Neuronal stem cell (in vitro differentiated cells): ENCODE data around the gene MALL. TPM values are rescaled to one million over a fixed set of nuclear protein-coding genes. Genes with fewer than 3 reads are reported as not detected.
"Not testable (repeated sequence)": the region's sequence is repeated elsewhere in the genome, so short reads cannot be mapped to it uniquely, and the experiment has no call there.

Source experiments
- DNase-seq: peaks from one replicate; pipeline ENCODE4 v3.0.0-alpha.2; 2013; ENCODE audit warnings: low spot score
- H2AFZ ChIP-seq: one replicate; pipeline ENCODE4 v1.6.1; 2013; ENCODE audit warnings: mild to moderate bottlenecking, low read length, inconsistent platforms
- H2AK5ac ChIP-seq: 2 replicates; pipeline ENCODE4 v1.6.1; 2013; ENCODE audit warnings: low read depth, mild to moderate bottlenecking, inconsistent platforms, low read length, moderate library complexity, mixed read lengths
- H2BK120ac ChIP-seq: 2 replicates; pipeline ENCODE4 v1.6.1; 2013; ENCODE audit warnings: low read depth, mild to moderate bottlenecking, inconsistent platforms, low read length, moderate library complexity, mixed read lengths
- H2BK12ac ChIP-seq: one replicate; pipeline ENCODE4 v1.6.1; 2013; ENCODE audit warnings: low read length, inconsistent platforms
- H2BK15ac ChIP-seq: 2 replicates; pipeline ENCODE4 v1.6.1; 2013; ENCODE audit warnings: mild to moderate bottlenecking, low read length, inconsistent platforms, mixed read lengths
- H2BK5ac ChIP-seq: one replicate; pipeline ENCODE4 v1.6.1; 2013; ENCODE audit warnings: inconsistent platforms, mild to moderate bottlenecking, low read length, moderate library complexity
- H3K14ac ChIP-seq: one replicate; pipeline ENCODE4 v1.6.1; 2013; ENCODE audit warnings: low read length, inconsistent platforms
- H3K18ac ChIP-seq: 2 replicates; pipeline ENCODE4 v1.6.1; 2013; ENCODE audit warnings: low read length, inconsistent platforms
- H3K23ac ChIP-seq: 2 replicates; pipeline ENCODE4 v1.6.1; 2013; ENCODE audit warnings: low read depth, mild to moderate bottlenecking, mixed read lengths, low read length, inconsistent platforms; ENCODE audit not compliant: poor library complexity
- H3K27ac ChIP-seq: replicated peaks from 3 replicates; pipeline ENCODE4 v1.5.1; 2013; ENCODE audit warnings: low read length, inconsistent platforms
- H3K27me3 ChIP-seq, 3 experiments: 2 replicates each; pipeline ENCODE4 v1.6.1; 2013; ENCODE audit warnings: low read length in 3 of 3, mild to moderate bottlenecking in 2 of 3, inconsistent platforms in 1 of 3, low read depth in 1 of 3, mixed read lengths in 1 of 3, moderate library complexity in 1 of 3; ENCODE audit not compliant: control insufficient read depth in 3 of 3, insufficient read depth in 3 of 3
- H3K36me3 ChIP-seq, 2 donors: replicated peaks in 1 of 2; 2 replicates each; pipeline ENCODE4 v1.6.1; 2013; ENCODE audit warnings: low read length in 2 of 2; ENCODE audit not compliant: control insufficient read depth in 2 of 2, insufficient read depth in 2 of 2
- H3K4ac ChIP-seq: 2 replicates; pipeline ENCODE4 v1.6.1; 2013; ENCODE audit warnings: inconsistent platforms, mild to moderate bottlenecking, low read length, moderate library complexity
- H3K4me1 ChIP-seq, 2 donors: 1 replicate in 1 of 2; 2 replicates in 1 of 2; pipeline ENCODE4 v1.6.1; 2013; ENCODE audit warnings: low read length in 2 of 2, low read depth in 1 of 2; ENCODE audit not compliant: control insufficient read depth in 2 of 2, insufficient read depth in 1 of 2
- H3K4me2 ChIP-seq: one replicate; pipeline ENCODE4 v1.6.1; 2013; ENCODE audit warnings: mild to moderate bottlenecking, low read length, inconsistent platforms; ENCODE audit not compliant: insufficient read depth, poor library complexity, severe bottlenecking
- H3K4me3 ChIP-seq, 2 donors: 2 replicates each; pipeline ENCODE4 v1.5.1; 2013; ENCODE audit warnings: low read length in 2 of 2, mild to moderate bottlenecking in 2 of 2, inconsistent platforms in 1 of 2, moderate library complexity in 1 of 2
- H3K79me1 ChIP-seq: one replicate; pipeline ENCODE4 v1.6.1; 2013; ENCODE audit warnings: low read depth, mild to moderate bottlenecking, inconsistent platforms, low read length, moderate library complexity
- H3K9ac ChIP-seq: one replicate; pipeline ENCODE4 v1.6.1; 2013; ENCODE audit warnings: mild to moderate bottlenecking, low read depth, low read length, inconsistent platforms; ENCODE audit not compliant: poor library complexity
- H3K9me3 ChIP-seq, 2 donors: replicated peaks in 1 of 2; 2 replicates each; pipeline versions ENCODE3 to v1.6.1; 2013; ENCODE audit warnings: low read length in 2 of 2, mild to moderate bottlenecking in 2 of 2, inconsistent platforms in 1 of 2, low read depth in 1 of 2, mixed read lengths in 1 of 2, moderate library complexity in 1 of 2; ENCODE audit not compliant: control insufficient read depth in 2 of 2, insufficient read depth in 1 of 2
- H4K8ac ChIP-seq: one replicate; pipeline ENCODE4 v1.6.1; 2013; ENCODE audit warnings: low read depth, mild to moderate bottlenecking, inconsistent platforms, low read length, moderate library complexity
- H4K91ac ChIP-seq: one replicate; pipeline ENCODE4 v1.6.1; 2013; ENCODE audit warnings: low read length, low read depth, mild to moderate bottlenecking, inconsistent platforms; ENCODE audit not compliant: poor library complexity
- WGBS, 2 donors: extraction: QIAGEN DNeasy Blood & Tissue Kit; methylation state at CpG; one replicate each; pipeline ENCODE4 v1.1.7; 2013; ENCODE audit warnings: missing lambda C conversion rate in 2 of 2, mixed read lengths in 1 of 2; ENCODE audit not compliant: insufficient read length in 2 of 2, insufficient replicate concordance in 1 of 2; ENCODE audit errors: extremely low coverage in 2 of 2; 5-methylcytosine and 5-hydroxymethylcytosine counted together
- polyA plus RNA-seq, 2 experiments: library from polyadenylated mRNA; stranded (reverse); fragments of 200-250 nt; gene quantifications; one replicate each; pipeline ENCODE4 v1.2.3, GENCODE V29; 2013

Gene MALL
- polyA plus RNA-seq (2013, experiment 1 of 2) = 2.7 TPM
- polyA plus RNA-seq (2013, experiment 2 of 2) = 3.0 TPM

- no peak within 1 kb of the TSS for H2BK12ac ChIP-seq
- peak within 1 kb of the TSS; percentile 51 for H3K9ac ChIP-seq
- peak within 1 kb of the TSS; percentile 59 for H3K14ac ChIP-seq
- H3K4ac ChIP-seq = no peak within 1 kb of the TSS
- no peak for DNase-seq
- H2AFZ ChIP-seq = peak within 1 kb of the TSS; percentile 76
- peaks cover 4 to 8% of the 10 kb centered on the region in 2 donors for H3K4me1 ChIP-seq
- H4K8ac ChIP-seq = no peak within 1 kb of the TSS
- H2AK5ac ChIP-seq = no peak within 1 kb of the TSS
- H4K91ac ChIP-seq = no peak within 1 kb of the TSS
- WGBS, 2 donors = no CpG with 5 or more reads among the region's 62 CpGs
- H3K27me3 ChIP-seq = peaks cover 3 to 64% (median 24%) of the 10 kb centered on the region in 3 experiments
- no peak within 1 kb of the TSS for H2BK120ac ChIP-seq
- H3K9me3 ChIP-seq = no peaks in the 10 kb centered on the region
- peak within 1 kb of the TSS; percentile 24 for H2BK15ac ChIP-seq
- H2BK5ac ChIP-seq = no peak within 1 kb of the TSS
- H3K27ac ChIP-seq = no peak within 1 kb of the TSS
- H3K79me1 ChIP-seq = no peaks in the 10 kb centered on the region
- H3K18ac ChIP-seq = peak within 1 kb of the TSS; percentile 69
- peak within 1 kb of the TSS in 1 of 2 donors; percentile 62 for H3K4me3 ChIP-seq
- peak within 1 kb of the TSS; percentile 59 for H3K4me2 ChIP-seq
- H3K36me3 ChIP-seq = no peaks in the 10 kb centered on the region
- peak within 1 kb of the TSS; percentile 53 for H3K23ac ChIP-seq
Observed at GRCh38 chr2:110115291-110116032, at the start of gene MALL. MALL (minus strand) TSS chr2:110115822; CDS start chr2:110115792, 30 bp downstream.

DNA sequence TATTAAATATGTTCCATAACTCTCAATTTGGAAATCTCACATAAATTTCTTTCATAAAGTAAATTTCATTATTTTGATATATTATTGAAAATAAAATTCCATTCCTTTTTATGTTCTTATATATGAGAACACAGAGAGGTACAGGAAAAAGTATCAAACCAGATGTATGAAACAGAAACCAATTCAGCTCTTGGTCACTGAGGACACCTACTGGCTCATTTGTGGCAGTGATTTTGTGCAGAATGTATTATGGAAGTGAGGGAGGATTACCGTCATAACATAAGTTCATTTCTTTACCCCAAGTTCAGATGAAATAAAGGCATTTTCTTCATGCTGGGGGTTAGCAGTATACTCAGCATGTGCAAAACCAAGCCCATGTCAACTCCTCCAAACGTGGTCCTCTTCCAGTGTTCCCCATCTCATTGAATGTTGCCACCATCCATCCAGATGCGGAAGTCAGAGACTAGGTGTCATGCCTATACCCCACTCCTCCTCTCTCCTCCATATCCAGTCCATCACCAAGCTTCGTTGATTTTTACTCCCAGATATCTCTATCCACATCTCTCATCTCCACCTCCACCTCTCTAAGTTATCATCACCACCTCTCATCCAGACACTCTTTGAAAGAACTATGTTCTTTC is 41.7 kb upstream of the MALL start:
- H3K4me2 ChIP-seq = no peak overlapping the region
- no peaks in the 10 kb centered on the region for H3K4me1 ChIP-seq
- no peak overlapping the region for H3K18ac ChIP-seq
- H3K9me3 ChIP-seq = no peaks in the 10 kb centered on the region
- no peak overlapping the region for H2BK15ac ChIP-seq
- no peaks in the 10 kb centered on the region for H3K36me3 ChIP-seq
- H3K4me3 ChIP-seq = no peak overlapping the region
- H3K23ac ChIP-seq = no peak overlapping the region
- H2AK5ac ChIP-seq = no peak overlapping the region
- H2AFZ ChIP-seq = no peak overlapping the region
- H2BK5ac ChIP-seq = no peak overlapping the region
- H3K4ac ChIP-seq = no peak overlapping the region
- no peak overlapping the region for H3K9ac ChIP-seq
- no peak overlapping the region for H2BK120ac ChIP-seq
- no peak overlapping the region for H3K14ac ChIP-seq
- peak; percentile 2 for DNase-seq
- no peaks in the 10 kb centered on the region for H3K79me1 ChIP-seq
- WGBS, 2 donors = no CpG with 5 or more reads among the region's 4 CpGs
- H3K27me3 ChIP-seq = no peaks in the 10 kb centered on the region
- no peak overlapping the region for H3K27ac ChIP-seq
- no peak overlapping the region for H4K91ac ChIP-seq
- H4K8ac ChIP-seq = no peak overlapping the region
- no peak overlapping the region for H2BK12ac ChIP-seq

GRCh38 chr2:110154828-110155227 is 39.2 kb upstream of the MALL start:
- not testable (repeated sequence) for H3K4me3 ChIP-seq, H4K91ac ChIP-seq, H2BK15ac ChIP-seq, H3K9me3 ChIP-seq, H3K4me2 ChIP-seq, H3K23ac ChIP-seq, H3K4ac ChIP-seq, H2AK5ac ChIP-seq, H3K27ac ChIP-seq, H3K9ac ChIP-seq, H3K4me1 ChIP-seq, H4K8ac ChIP-seq, H3K18ac ChIP-seq, H2BK120ac ChIP-seq, H3K27me3 ChIP-seq, H3K79me1 ChIP-seq, H3K14ac ChIP-seq, H2BK12ac ChIP-seq, H2BK5ac ChIP-seq, H2AFZ ChIP-seq, H3K36me3 ChIP-seq, DNase-seq
- no CpG with 5 or more reads among the region's 4 CpGs for WGBS, 2 donors

DNA sequence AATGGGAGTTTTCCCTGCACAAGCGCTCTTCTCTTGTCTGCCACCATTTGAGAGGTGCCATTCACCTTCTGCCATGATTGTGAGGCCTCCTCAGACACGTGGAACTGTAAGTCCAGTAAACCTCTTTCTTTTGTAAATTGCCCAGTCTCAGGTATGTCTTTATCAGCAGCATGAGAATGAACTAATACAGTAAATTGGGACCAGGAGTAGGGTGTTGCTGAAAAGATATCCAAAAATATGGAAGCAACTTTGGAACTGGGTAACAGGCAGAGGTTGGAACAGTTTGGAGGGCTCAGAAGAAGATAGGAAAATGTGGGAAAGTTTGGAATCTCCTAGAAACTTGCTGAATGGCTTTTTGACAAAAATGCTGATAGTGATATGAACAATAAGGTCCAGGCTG is 38.6 kb upstream of the MALL start:
- not testable (repeated sequence) for H3K79me1 ChIP-seq, H4K8ac ChIP-seq, H3K18ac ChIP-seq, H3K4me2 ChIP-seq, H2BK120ac ChIP-seq, H2AFZ ChIP-seq, H3K4ac ChIP-seq, H3K4me1 ChIP-seq, H2BK5ac ChIP-seq, H3K27ac ChIP-seq, H3K14ac ChIP-seq, H2BK12ac ChIP-seq, H3K23ac ChIP-seq, H2BK15ac ChIP-seq, H4K91ac ChIP-seq, H3K4me3 ChIP-seq, H3K27me3 ChIP-seq, H3K9me3 ChIP-seq, H2AK5ac ChIP-seq, H3K9ac ChIP-seq, H3K36me3 ChIP-seq, DNase-seq
- no CpG with 5 or more reads among the region's 2 CpGs for WGBS, 2 donors
